WI38 (cell line): ENCODE results near the gene FAM171A1.

Source experiments
- H3K4me3 ChIP-seq: 2 replicates; pipeline ENCODE4 v1.5.1; 2011; ENCODE audit warnings: low read depth, mild to moderate bottlenecking, control low read depth, low read length
- CTCF ChIP-seq: IDR thresholded peaks from 2 replicates; pipeline ENCODE4 v1.5.1; 2012; ENCODE audit warnings: low read depth, mild to moderate bottlenecking, control low read depth, low read length

Gene FAM171A1

DNA sequence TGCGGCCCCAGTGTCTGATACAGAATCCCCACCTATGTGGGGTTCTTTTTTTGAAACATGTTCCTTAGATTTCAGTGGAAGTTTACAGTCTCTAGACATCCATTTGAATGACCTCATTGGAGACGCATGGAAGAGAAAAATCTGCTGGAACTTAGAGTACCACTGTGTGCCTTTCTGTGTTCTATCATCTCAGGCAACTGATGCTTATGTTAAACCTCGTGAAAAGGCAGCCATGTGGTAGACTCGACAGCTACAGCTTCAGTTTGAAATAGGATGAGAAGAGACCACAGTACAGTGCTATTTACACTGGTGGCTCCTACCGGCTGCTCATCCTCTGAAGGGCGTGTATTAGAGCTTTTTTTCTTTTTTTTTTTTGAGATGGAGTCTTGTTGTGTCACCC, 74.4 kb downstream of the FAM171A1 start:
- no peak for TF ChIP-seq CTCF
- H3K4me3 ChIP-seq = no peak overlapping the region

DNA sequence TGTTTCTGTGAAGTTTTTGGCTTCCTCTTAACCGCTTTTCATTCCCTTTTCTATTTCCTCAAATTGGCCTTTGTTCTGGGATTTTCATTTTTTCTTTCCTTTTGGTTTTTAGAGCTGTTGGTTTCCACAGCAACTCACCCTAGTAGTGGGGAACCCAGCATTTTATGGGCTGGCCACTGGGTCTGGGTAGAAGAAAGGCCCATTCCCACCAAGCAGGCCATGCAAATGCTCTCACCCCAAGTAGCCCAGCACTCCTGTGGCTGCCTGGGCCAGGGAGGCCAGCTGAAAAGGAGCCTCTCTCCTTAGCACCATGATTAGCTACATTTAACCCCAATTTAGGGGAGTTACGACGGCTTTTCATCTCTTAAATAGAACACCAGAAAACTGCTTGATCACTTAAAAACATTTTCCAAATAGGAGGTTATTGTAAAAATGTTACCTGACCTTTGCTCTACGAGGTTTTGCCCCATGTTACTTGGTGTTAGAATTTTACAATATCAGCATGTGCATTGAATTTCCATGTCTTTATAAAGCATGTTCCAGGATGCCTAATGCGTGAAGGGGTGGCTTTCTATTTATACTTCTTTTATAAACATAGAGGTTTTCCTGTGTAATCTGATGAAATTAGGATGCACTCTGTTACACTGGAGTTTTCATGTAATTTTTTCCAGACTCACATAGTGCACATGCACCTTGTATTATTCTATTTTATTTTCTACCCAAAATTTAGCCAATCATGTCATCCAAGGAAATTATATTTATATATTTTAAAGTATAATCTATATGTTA, 75.4 kb downstream of the FAM171A1 start:
- no peak overlapping the region for H3K4me3 ChIP-seq
- no peak for TF ChIP-seq CTCF

DNA sequence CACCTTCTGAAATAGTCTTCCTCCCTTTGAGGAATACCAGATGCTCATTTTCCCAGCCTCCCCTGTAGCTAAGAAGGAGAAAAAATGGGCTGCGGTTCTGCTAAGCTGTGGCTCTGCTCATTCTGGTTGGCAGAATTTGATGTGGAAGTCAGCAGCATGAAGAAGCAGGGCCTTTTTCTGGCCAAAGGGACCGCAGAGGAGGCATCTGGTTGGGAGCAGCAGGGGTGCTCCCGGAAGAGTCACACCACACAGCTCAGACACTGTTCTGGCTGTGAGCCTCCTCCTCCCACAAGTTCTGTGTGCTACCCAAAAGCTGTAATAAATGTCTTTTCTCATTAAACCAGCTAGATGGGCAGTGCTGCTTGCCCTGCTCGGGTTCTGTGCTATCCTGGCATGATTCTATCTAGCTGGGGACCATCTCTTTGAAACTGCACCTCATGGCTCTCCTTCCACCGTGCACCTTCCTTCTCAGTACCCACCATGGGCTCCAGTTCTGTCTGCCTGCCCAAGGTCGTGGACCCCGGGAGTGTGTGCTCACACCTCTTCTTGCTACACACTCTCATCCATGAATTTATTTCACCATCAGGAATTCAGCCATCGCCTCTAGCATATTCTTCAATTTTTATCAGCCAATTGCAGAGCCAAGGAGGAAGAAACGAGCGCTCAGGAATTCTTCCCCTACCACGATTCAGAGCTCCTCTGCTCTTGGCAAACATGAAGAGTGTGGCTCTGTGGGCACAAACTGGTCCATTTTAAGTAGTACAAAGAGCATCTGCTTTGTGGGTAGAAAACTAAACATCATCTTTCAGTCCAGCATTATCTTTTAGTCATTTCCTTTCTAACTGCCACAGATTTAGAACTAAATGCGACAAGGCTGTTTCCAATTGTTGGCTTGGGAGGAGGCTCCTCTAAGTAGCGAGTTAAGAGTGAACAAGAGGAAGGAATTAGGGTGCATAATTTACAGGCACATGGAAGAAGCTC, 76.9 kb downstream of the FAM171A1 start:
- no peak for TF ChIP-seq CTCF
- no peak overlapping the region for H3K4me3 ChIP-seq

DNA sequence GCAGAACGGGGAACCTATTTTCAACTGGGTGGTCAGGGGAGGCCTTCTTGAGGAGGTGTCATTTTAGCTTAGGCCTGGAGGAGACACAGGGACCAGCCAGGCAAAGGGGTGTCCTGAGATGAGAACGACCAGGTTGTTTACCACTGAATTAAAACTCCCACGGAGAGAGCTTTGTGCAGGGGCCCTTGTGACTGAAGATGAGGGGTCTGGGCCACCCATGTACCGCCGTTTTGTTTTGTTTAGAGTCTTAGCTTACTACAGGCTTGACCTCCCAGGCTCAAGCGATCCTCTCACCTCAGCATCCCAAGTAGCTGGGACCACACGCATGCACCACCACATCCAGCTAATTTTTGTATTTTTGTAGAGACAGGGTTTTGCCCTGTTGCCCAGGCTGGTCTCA, 80.4 kb downstream of the FAM171A1 start:
- H3K4me3 ChIP-seq = no peak overlapping the region
- TF ChIP-seq CTCF = no peak

DNA sequence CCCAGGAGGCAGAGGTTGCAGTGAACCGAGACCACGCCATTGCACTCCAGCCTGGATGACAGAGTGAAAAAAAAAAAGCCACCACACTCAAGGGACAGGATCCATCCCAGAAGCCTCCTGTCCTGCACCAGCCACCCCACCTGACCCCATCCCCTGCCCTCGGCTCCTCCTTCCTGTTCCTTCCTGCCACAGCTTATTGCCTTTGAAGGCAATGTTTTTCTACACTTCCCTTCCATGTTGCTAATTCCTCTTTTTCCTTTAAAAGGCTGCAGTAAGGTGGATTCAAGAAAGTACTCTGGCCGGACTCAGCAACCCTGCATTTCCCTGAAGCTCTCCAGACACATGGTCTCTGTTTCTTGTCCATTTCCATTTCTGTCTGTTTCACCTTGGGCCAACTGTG, 80.9 kb downstream of the FAM171A1 start:
- TF ChIP-seq CTCF = no peak
- no peak overlapping the region for H3K4me3 ChIP-seq

DNA sequence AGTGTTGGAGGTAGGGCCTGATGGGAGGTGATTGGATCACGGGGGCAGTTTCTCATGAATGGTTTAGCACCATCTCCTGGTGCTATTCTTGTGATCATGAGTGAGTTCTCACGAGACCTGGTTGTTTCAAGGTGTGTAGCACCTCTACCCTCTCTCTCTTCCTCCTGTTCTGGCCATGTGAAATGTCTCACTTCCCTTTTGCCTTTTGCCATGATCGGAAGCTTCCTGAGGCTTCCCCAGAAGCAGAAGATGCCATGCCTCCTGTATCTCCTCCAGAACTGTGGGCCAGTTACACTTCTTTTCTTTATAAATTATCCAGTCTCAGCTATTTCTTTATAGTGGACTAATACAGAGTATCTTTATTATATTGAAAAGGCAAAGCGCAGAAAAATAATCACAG, 90.1 kb downstream of the FAM171A1 start:
- no peak for TF ChIP-seq CTCF
- no peak overlapping the region for H3K4me3 ChIP-seq

DNA sequence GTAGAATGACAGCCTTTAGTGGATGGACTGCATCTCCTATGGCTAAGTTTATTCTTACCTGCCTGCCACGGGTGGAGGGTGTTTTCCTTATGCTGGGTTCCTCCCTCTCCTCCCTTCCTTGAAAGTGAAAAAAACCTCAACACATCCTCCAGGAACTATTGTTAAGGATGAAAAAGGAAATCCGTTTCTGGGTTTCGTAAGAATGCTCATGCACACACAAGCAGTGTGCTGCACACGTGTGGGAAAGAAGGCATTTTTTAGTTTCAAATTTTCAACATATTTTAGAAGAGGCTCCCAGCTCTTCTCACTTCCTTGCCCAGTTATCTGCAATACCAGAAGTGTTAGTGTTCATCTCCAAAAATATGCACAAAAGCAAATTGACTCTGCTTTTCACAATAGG, 90.6 kb downstream of the FAM171A1 start:
- H3K4me3 ChIP-seq = no peak overlapping the region
- no peak for TF ChIP-seq CTCF
